ENCODE data around the gene B3GNT9. TPM values are rescaled to one million over a fixed set of nuclear protein-coding genes. Genes with fewer than 3 reads are reported as not detected.

B3GNT9 gene
- total and polyA plus RNA-seq, 8 donors = 1.8 to 9.3 (median 3.6) TPM

DNA sequence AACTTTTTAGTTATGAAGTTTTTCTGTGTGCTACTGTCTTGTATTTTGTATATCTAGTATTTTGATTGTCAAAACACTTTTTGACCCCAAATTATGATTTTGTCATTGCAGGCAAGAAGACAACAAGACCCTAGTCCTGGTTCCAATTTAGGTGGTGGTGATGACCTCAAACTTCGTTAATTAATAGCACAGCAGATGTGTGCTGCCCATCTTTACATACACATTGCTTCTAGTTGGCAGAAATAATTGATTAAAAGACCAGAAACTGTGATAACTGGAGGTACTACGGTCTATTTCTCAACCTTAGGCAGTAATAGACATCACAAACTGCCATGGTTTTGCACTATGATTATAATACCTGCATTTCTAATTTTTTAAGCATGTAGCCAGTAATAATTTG is 52.2 kb downstream of the B3GNT9 start:
- no peak overlapping the region for H3K4me3 ChIP-seq
- WGBS, 2 donors = 77 to 86% methylated on average over 2 of the region's 2 CpGs

More for the DNA sequence above, 52.2 kb downstream of the B3GNT9 start:
- TF ChIP-seq, protein P1, sequence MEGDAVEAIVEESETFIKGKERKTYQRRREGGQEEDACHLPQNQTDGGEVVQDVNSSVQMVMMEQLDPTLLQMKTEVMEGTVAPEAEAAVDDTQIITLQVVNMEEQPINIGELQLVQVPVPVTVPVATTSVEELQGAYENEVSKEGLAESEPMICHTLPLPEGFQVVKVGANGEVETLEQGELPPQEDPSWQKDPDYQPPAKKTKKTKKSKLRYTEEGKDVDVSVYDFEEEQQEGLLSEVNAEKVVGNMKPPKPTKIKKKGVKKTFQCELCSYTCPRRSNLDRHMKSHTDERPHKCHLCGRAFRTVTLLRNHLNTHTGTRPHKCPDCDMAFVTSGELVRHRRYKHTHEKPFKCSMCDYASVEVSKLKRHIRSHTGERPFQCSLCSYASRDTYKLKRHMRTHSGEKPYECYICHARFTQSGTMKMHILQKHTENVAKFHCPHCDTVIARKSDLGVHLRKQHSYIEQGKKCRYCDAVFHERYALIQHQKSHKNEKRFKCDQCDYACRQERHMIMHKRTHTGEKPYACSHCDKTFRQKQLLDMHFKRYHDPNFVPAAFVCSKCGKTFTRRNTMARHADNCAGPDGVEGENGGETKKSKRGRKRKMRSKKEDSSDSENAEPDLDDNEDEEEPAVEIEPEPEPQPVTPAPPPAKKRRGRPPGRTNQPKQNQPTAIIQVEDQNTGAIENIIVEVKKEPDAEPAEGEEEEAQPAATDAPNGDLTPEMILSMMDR (IDR thresholded peaks at IDR 0.05) = no peak
- no peak overlapping the region for H3K27ac ChIP-seq
- DNase-seq (no peak), FAIRE-seq (no peak), ATAC-seq (no peak)
- no peaks in the 10 kb centered on the region for H3K4me1 ChIP-seq
- no peaks in the 10 kb centered on the region for H3K27me3 ChIP-seq
- H3K9me3 ChIP-seq = no peaks in the 10 kb centered on the region
- intact Hi-C loops (cut with DNase I) = no loop called here
- peaks cover 0 to 5% (median 0%) of the 10 kb centered on the region in 3 donors for H3K36me3 ChIP-seq

Other genes with a start within 250 kb of the B3GNT9 start
- gene CDH16, start 232.1 kb downstream of the B3GNT9 start, total RNA-seq = not detected
- not detected for gene CDH16, start 232.1 kb downstream of the B3GNT9 start, polyA plus RNA-seq
- gene RRAD, start 225.5 kb downstream of the B3GNT9 start, total RNA-seq = 1 to 10 TPM in 1 of 6 donors, under 1 TPM in 5; 0.20 to 2.7 (median 0.53) TPM
- 1 to 10 TPM; 2.7 to 2.9 TPM for gene RRAD, start 225.5 kb downstream of the B3GNT9 start, polyA plus RNA-seq
- 10 to 100 TPM; 14.8 to 31.5 (median 22.0) TPM for gene CIAO2B, start 216.6 kb downstream of the B3GNT9 start, total RNA-seq
- 10 to 100 TPM; 73.7 to 86.9 TPM for gene CIAO2B, start 216.6 kb downstream of the B3GNT9 start, polyA plus RNA-seq
- gene CES2, start 215.5 kb downstream of the B3GNT9 start, total RNA-seq = 10 to 100 TPM; 14.3 to 23.1 (median 17.3) TPM
- 10 to 100 TPM; 14.9 to 18.6 TPM for gene CES2, start 215.5 kb downstream of the B3GNT9 start, polyA plus RNA-seq
- gene CES3, start 189.7 kb downstream of the B3GNT9 start, total RNA-seq = 1 to 10 TPM; 1.9 to 6.2 (median 4.6) TPM
- gene CES3, start 189.7 kb downstream of the B3GNT9 start, polyA plus RNA-seq = 1 to 10 TPM; 4.6 to 7.3 TPM
- gene CES4A, start 162.4 kb downstream of the B3GNT9 start, total RNA-seq = 10 to 100 TPM in 1 of 6 donors, 1 to 10 TPM in 5; 3.2 to 10.2 (median 4.6) TPM
- gene CES4A, start 162.4 kb downstream of the B3GNT9 start, polyA plus RNA-seq = 10 to 100 TPM; 43.1 to 59.5 TPM
- 10 to 100 TPM; 13.1 to 27.0 (median 20.1) TPM for gene CBFB, start 121.8 kb downstream of the B3GNT9 start, total RNA-seq
- gene CBFB, start 121.8 kb downstream of the B3GNT9 start, polyA plus RNA-seq = 10 to 100 TPM; 11.5 to 19.7 TPM
- gene PHAF1, start 41.1 kb downstream of the B3GNT9 start, total RNA-seq = 1 to 10 TPM; 2.8 to 7.3 (median 4.2) TPM
- gene PHAF1, start 41.1 kb downstream of the B3GNT9 start, polyA plus RNA-seq = 1 to 10 TPM; 6.1 to 8.9 TPM
- gene TRADD, start 8.9 kb upstream of the B3GNT9 start, total RNA-seq = 10 to 100 TPM in 4 of 6 donors, 1 to 10 TPM in 2; 9.4 to 17.4 (median 11.5) TPM
- 10 to 100 TPM; 21.3 to 33.3 TPM for gene TRADD, start 8.9 kb upstream of the B3GNT9 start, polyA plus RNA-seq
- 10 to 100 TPM; 12.9 to 31.7 (median 24.2) TPM for gene FBXL8, start 9.0 kb upstream of the B3GNT9 start, total RNA-seq
- 10 to 100 TPM; 41.6 to 86.2 TPM for gene FBXL8, start 9.0 kb upstream of the B3GNT9 start, polyA plus RNA-seq
- gene HSF4, start 13.7 kb upstream of the B3GNT9 start, total RNA-seq = 10 to 100 TPM; 34.9 to 70.0 (median 49.1) TPM
- gene HSF4, start 13.7 kb upstream of the B3GNT9 start, polyA plus RNA-seq = 100 to 1,000 TPM; 310 to 330 TPM
- 10 to 100 TPM; 15.2 to 31.2 (median 19.8) TPM for gene NOL3, start 19.5 kb upstream of the B3GNT9 start, total RNA-seq
- gene NOL3, start 19.5 kb upstream of the B3GNT9 start, polyA plus RNA-seq = 100 to 1,000 TPM in 1 of 2 donors, 10 to 100 TPM in 1; 84.5 to 119 TPM
- gene MATCAP1, start 33.0 kb upstream of the B3GNT9 start, total RNA-seq = 10 to 100 TPM in 3 of 6 donors, 1 to 10 TPM in 3; 4.8 to 22.3 (median 10.4) TPM
- gene MATCAP1, start 33.0 kb upstream of the B3GNT9 start, polyA plus RNA-seq = 10 to 100 TPM; 51.2 to 55.6 TPM
- gene EXOC3L1, start 39.1 kb upstream of the B3GNT9 start, total RNA-seq = 1 to 10 TPM in 3 of 6 donors, under 1 TPM in 3; 0.67 to 2.3 (median 1.2) TPM
- 1 to 10 TPM; 5.2 to 6.2 TPM for gene EXOC3L1, start 39.1 kb upstream of the B3GNT9 start, polyA plus RNA-seq
- 10 to 100 TPM; 14.8 to 27.7 (median 19.3) TPM for gene E2F4, start 41.2 kb upstream of the B3GNT9 start, total RNA-seq
- gene E2F4, start 41.2 kb upstream of the B3GNT9 start, polyA plus RNA-seq = 10 to 100 TPM; 54.9 to 61.3 TPM
- gene ELMO3, start 48.1 kb upstream of the B3GNT9 start, total RNA-seq = 10 to 100 TPM; 14.6 to 23.7 (median 23.0) TPM
- gene ELMO3, start 48.1 kb upstream of the B3GNT9 start, polyA plus RNA-seq = 10 to 100 TPM; 41.0 to 52.4 TPM
- gene TMEM208, start 76.1 kb upstream of the B3GNT9 start, total RNA-seq = 10 to 100 TPM; 19.2 to 31.2 (median 26.0) TPM
- 10 to 100 TPM; 83.4 to 96.6 TPM for gene TMEM208, start 76.1 kb upstream of the B3GNT9 start, polyA plus RNA-seq
- 10 to 100 TPM in 2 of 6 donors, 1 to 10 TPM in 4; 7.8 to 20.8 (median 8.8) TPM for gene FHOD1, start 96.5 kb upstream of the B3GNT9 start, total RNA-seq
- 10 to 100 TPM; 34.0 to 41.2 TPM for gene FHOD1, start 96.5 kb upstream of the B3GNT9 start, polyA plus RNA-seq
- under 1 TPM; 0.22 to 0.69 (median 0.48) TPM for gene SLC9A5, start 98.0 kb upstream of the B3GNT9 start, total RNA-seq
- gene SLC9A5, start 98.0 kb upstream of the B3GNT9 start, polyA plus RNA-seq = 1 to 10 TPM; 1.3 to 1.5 TPM
- gene PLEKHG4, start 128.5 kb upstream of the B3GNT9 start, total RNA-seq = 1 to 10 TPM; 3.5 to 8.1 (median 5.2) TPM
- gene PLEKHG4, start 128.5 kb upstream of the B3GNT9 start, polyA plus RNA-seq = 10 to 100 TPM; 17.2 to 28.5 TPM
- under 1 TPM in 4 of 6 donors, not detected in 2; 0.09 to 0.56 (median 0.36) TPM for gene KCTD19, start 175.7 kb upstream of the B3GNT9 start, total RNA-seq
- gene KCTD19, start 175.7 kb upstream of the B3GNT9 start, polyA plus RNA-seq = under 1 TPM; 0.42 to 0.70 TPM
- 1 to 10 TPM; 1.3 to 2.7 (median 2.1) TPM for gene LRRC36, start 175.8 kb upstream of the B3GNT9 start, total RNA-seq
- 10 to 100 TPM in 1 of 2 donors, 1 to 10 TPM in 1; 4.2 to 16.4 TPM for gene LRRC36, start 175.8 kb upstream of the B3GNT9 start, polyA plus RNA-seq
- gene TPPP3, start 242.5 kb upstream of the B3GNT9 start, total RNA-seq = 10 to 100 TPM in 2 of 6 donors, 1 to 10 TPM in 4; 4.5 to 30.3 (median 7.1) TPM
- gene TPPP3, start 242.5 kb upstream of the B3GNT9 start, polyA plus RNA-seq = 10 to 100 TPM; 30.1 to 76.2 TPM